Activated CD4-positive, alpha-beta T cell treated with anti-CD3 and anti-CD28 coated beads for 48 hours (primary cell): ENCODE measurements around the gene TREML2.

ENCODE experiments used
- DNase-seq: peaks from one replicate; pipeline ENCODE4 v3.0.0-alpha.2; 2020

Gene TREML2

GRCh38 chr6:41174610-41175009, 26.3 kb downstream of the TREML2 start:
- no peak for DNase-seq

- DNase-seq = no peak
Measured at GRCh38 chr6:41171908-41172307, 29.0 kb downstream of the TREML2 start.

GRCh38 chr6:41170547-41171160, 30.3 kb downstream of the TREML2 start:
- no peak for DNase-seq

- DNase-seq = peak; percentile 27
Measured at GRCh38 chr6:41167173-41167963, 33.6 kb downstream of the TREML2 start.

- DNase-seq = no peak
Measured at GRCh38 chr6:41164551-41165120, 36.3 kb downstream of the TREML2 start.

GRCh38 chr6:41163419-41163717, 37.6 kb downstream of the TREML2 start:
- DNase-seq = no peak

- no peak for DNase-seq
Measured at GRCh38 chr6:41162687-41163418, 38.1 kb downstream of the TREML2 start, which contains the start of gene TREM2. TSS of gene TREM2 (minus strand) at chr6:41163116. CDS start at chr6:41163082, 34 bp downstream.

- DNase-seq = no peak
Measured at GRCh38 chr6:41161851-41162552, 38.9 kb downstream of the TREML2 start.

GRCh38 chr6:41161380-41161779, 39.6 kb downstream of the TREML2 start:
- DNase-seq = no peak

GRCh38 chr6:41160933-41161332, 40.0 kb downstream of the TREML2 start:
- no peak for DNase-seq

- no peak for DNase-seq
Measured at GRCh38 chr6:41159415-41160082, 41.4 kb downstream of the TREML2 start.

- DNase-seq = no peak
Measured at GRCh38 chr6:41157323-41157722, 43.6 kb downstream of the TREML2 start.

- DNase-seq = no peak
Measured at GRCh38 chr6:41156771-41157170, 44.2 kb downstream of the TREML2 start.

- DNase-seq = no peak
Measured at GRCh38 chr6:41156001-41156400, 44.9 kb downstream of the TREML2 start.

GRCh38 chr6:41155132-41155805, 45.7 kb downstream of the TREML2 start:
- no peak for DNase-seq

GRCh38 chr6:41153992-41154625, 46.8 kb downstream of the TREML2 start, which contains the start of gene TREML1:
TSS of gene TREML1 (minus strand) at chr6:41154347. CDS start at chr6:41154288, 59 bp downstream.
- no peak for DNase-seq

- no peak for DNase-seq
Measured at GRCh38 chr6:41153451-41153850, 47.5 kb downstream of the TREML2 start.

GRCh38 chr6:41150671-41151070, 50.3 kb downstream of the TREML2 start:
- DNase-seq = no peak

GRCh38 chr6:41147917-41148316, 53.0 kb downstream of the TREML2 start:
- no peak for DNase-seq
